ENCODE data around the gene FBN3.
A peak's percentile ranks its signal among the peaks of the same experiment; 100 is the strongest.

The FBN3 gene

GRCh38 chr19:8022275-8022674 is 127.1 kb downstream of the FBN3 start:
- Histone ChIP-seq H3K27ac (replicated peaks; ENCODE audit: low read length) (no peak overlapping the region), H2AFZ (ENCODE audit: low read length) (no peak overlapping the region), H2BK12ac (ENCODE audit: low read length) (peak overlapping the region; percentile 33), H2AK5ac (ENCODE audit: low read depth, low read length) (peak overlapping the region; percentile 14), H3K27me3 (ENCODE audit: control insufficient read depth in 3 of 3, insufficient read depth in 3 of 3, low read depth in 1 of 3, low read length in 3 of 3) (no peaks in the 10 kb centered on the region), H3K4me2 (ENCODE audit: insufficient read depth, low read length, poor library complexity, severe bottlenecking) (no peak overlapping the region), H3K9me3 (replicated peaks in 1 of 2; ENCODE audit: control insufficient read depth in 2 of 2, insufficient read depth in 1 of 2, low read depth in 1 of 2, low read length in 2 of 2) (no peaks in the 10 kb centered on the region), H2BK5ac (ENCODE audit: low read length) (no peak overlapping the region), H2BK120ac (ENCODE audit: low read depth, low read length) (no peak overlapping the region), H3K9ac (ENCODE audit: low read depth, low read length, poor library complexity) (no peak overlapping the region), H3K18ac (ENCODE audit: low read length) (peak overlapping the region; percentile 59), H3K23ac (ENCODE audit: low read depth, low read length, poor library complexity) (peak overlapping the region; percentile 25), H3K4ac (ENCODE audit: low read length) (no peak overlapping the region), H2BK15ac (ENCODE audit: low read length) (no peak overlapping the region), H4K91ac (ENCODE audit: low read depth, low read length, poor library complexity) (no peak overlapping the region), H3K36me3 (replicated peaks in 1 of 2; ENCODE audit: control insufficient read depth in 2 of 2, insufficient read depth in 2 of 2, low read length in 2 of 2) (no peaks in the 10 kb centered on the region), H3K79me1 (ENCODE audit: low read depth, low read length) (no peaks in the 10 kb centered on the region), H3K14ac (ENCODE audit: low read length) (no peak overlapping the region), H3K4me3 (ENCODE audit: low read length in 2 of 2) (no peak overlapping the region), H3K4me1 (ENCODE audit: control insufficient read depth in 2 of 2, insufficient read depth in 1 of 2, low read depth in 1 of 2, low read length in 2 of 2) (peaks cover 0 to under 1% of the 10 kb centered on the region in 2 donors), H4K8ac (ENCODE audit: low read depth, low read length) (no peak overlapping the region)
- WGBS, 2 donors (ENCODE audit: extremely low coverage in 2 of 2, insufficient read length in 2 of 2, insufficient replicate concordance in 1 of 2): no CpG with 5 or more reads among the region's 13 CpGs
- no peak for DNase-seq (ENCODE audit: low spot score)

GRCh38 chr19:8021374-8021773 is 128.0 kb downstream of the FBN3 start:
- WGBS, 2 donors (ENCODE audit: extremely low coverage in 2 of 2, insufficient read length in 2 of 2, insufficient replicate concordance in 1 of 2): no CpG with 5 or more reads among the region's 8 CpGs
- H3K4me2 ChIP-seq (ENCODE audit: insufficient read depth, low read length, poor library complexity, severe bottlenecking): no peak overlapping the region
- H3K9me3 ChIP-seq (replicated peaks in 1 of 2; ENCODE audit: control insufficient read depth in 2 of 2, insufficient read depth in 1 of 2, low read depth in 1 of 2, low read length in 2 of 2): no peaks in the 10 kb centered on the region
- no peak overlapping the region for H2BK5ac ChIP-seq (ENCODE audit: low read length)
- H3K18ac ChIP-seq (ENCODE audit: low read length): no peak overlapping the region
- no peaks in the 10 kb centered on the region for H3K79me1 ChIP-seq (ENCODE audit: low read depth, low read length)
- no peak overlapping the region for H2AFZ ChIP-seq (ENCODE audit: low read length)
- no peak overlapping the region for H2BK120ac ChIP-seq (ENCODE audit: low read depth, low read length)
- no peak overlapping the region for H2BK15ac ChIP-seq (ENCODE audit: low read length)
- no peak overlapping the region for H4K91ac ChIP-seq (ENCODE audit: low read depth, low read length, poor library complexity)
- no peak overlapping the region for H4K8ac ChIP-seq (ENCODE audit: low read depth, low read length)
- H3K27ac ChIP-seq (replicated peaks; ENCODE audit: low read length): no peak overlapping the region
- H3K4me1 ChIP-seq (ENCODE audit: control insufficient read depth in 2 of 2, insufficient read depth in 1 of 2, low read depth in 1 of 2, low read length in 2 of 2): no peaks in the 10 kb centered on the region
- H3K9ac ChIP-seq (ENCODE audit: low read depth, low read length, poor library complexity): no peak overlapping the region
- H3K4me3 ChIP-seq (ENCODE audit: low read length in 2 of 2): no peak overlapping the region
- no peak overlapping the region for H3K23ac ChIP-seq (ENCODE audit: low read depth, low read length, poor library complexity)
- H2AK5ac ChIP-seq (ENCODE audit: low read depth, low read length): no peak overlapping the region
- no peaks in the 10 kb centered on the region for H3K36me3 ChIP-seq (replicated peaks in 1 of 2; ENCODE audit: control insufficient read depth in 2 of 2, insufficient read depth in 2 of 2, low read length in 2 of 2)
- H3K14ac ChIP-seq (ENCODE audit: low read length): no peak overlapping the region
- no peak overlapping the region for H2BK12ac ChIP-seq (ENCODE audit: low read length)
- no peak overlapping the region for H3K4ac ChIP-seq (ENCODE audit: low read length)
- H3K27me3 ChIP-seq (ENCODE audit: control insufficient read depth in 3 of 3, insufficient read depth in 3 of 3, low read depth in 1 of 3, low read length in 3 of 3): no peaks in the 10 kb centered on the region
- no peak for DNase-seq (ENCODE audit: low spot score)

GRCh38 chr19:8020681-8021080 is 128.7 kb downstream of the FBN3 start:
- Histone ChIP-seq H2BK5ac (ENCODE audit: low read length) (no peak overlapping the region), H2BK12ac (ENCODE audit: low read length) (no peak overlapping the region), H3K23ac (ENCODE audit: low read depth, low read length, poor library complexity) (no peak overlapping the region), H2BK120ac (ENCODE audit: low read depth, low read length) (no peak overlapping the region), H3K79me1 (ENCODE audit: low read depth, low read length) (no peaks in the 10 kb centered on the region), H2AK5ac (ENCODE audit: low read depth, low read length) (no peak overlapping the region), H3K27ac (replicated peaks; ENCODE audit: low read length) (no peak overlapping the region), H4K91ac (ENCODE audit: low read depth, low read length, poor library complexity) (no peak overlapping the region), H3K4ac (ENCODE audit: low read length) (no peak overlapping the region), H2BK15ac (ENCODE audit: low read length) (no peak overlapping the region), H4K8ac (ENCODE audit: low read depth, low read length) (no peak overlapping the region), H3K36me3 (replicated peaks in 1 of 2; ENCODE audit: control insufficient read depth in 2 of 2, insufficient read depth in 2 of 2, low read length in 2 of 2) (no peaks in the 10 kb centered on the region), H3K9ac (ENCODE audit: low read depth, low read length, poor library complexity) (no peak overlapping the region), H3K4me1 (ENCODE audit: control insufficient read depth in 2 of 2, insufficient read depth in 1 of 2, low read depth in 1 of 2, low read length in 2 of 2) (no peaks in the 10 kb centered on the region), H3K27me3 (ENCODE audit: control insufficient read depth in 3 of 3, insufficient read depth in 3 of 3, low read depth in 1 of 3, low read length in 3 of 3) (no peaks in the 10 kb centered on the region), H3K14ac (ENCODE audit: low read length) (no peak overlapping the region), H3K4me2 (ENCODE audit: insufficient read depth, low read length, poor library complexity, severe bottlenecking) (no peak overlapping the region), H3K4me3 (ENCODE audit: low read length in 2 of 2) (no peak overlapping the region), H2AFZ (ENCODE audit: low read length) (no peak overlapping the region), H3K9me3 (replicated peaks in 1 of 2; ENCODE audit: control insufficient read depth in 2 of 2, insufficient read depth in 1 of 2, low read depth in 1 of 2, low read length in 2 of 2) (no peaks in the 10 kb centered on the region), H3K18ac (ENCODE audit: low read length) (no peak overlapping the region)
- WGBS, 2 donors (ENCODE audit: extremely low coverage in 2 of 2, insufficient read length in 2 of 2, insufficient replicate concordance in 1 of 2): no CpG with 5 or more reads among the region's 9 CpGs
- DNase-seq (ENCODE audit: low spot score): no peak

- H3K27ac ChIP-seq (replicated peaks; ENCODE audit: low read length): no peak overlapping the region
- no peak overlapping the region for H2AK5ac ChIP-seq (ENCODE audit: low read depth, low read length)
- no peak overlapping the region for H3K4ac ChIP-seq (ENCODE audit: low read length)
- no peak overlapping the region for H2BK5ac ChIP-seq (ENCODE audit: low read length)
- H3K4me2 ChIP-seq (ENCODE audit: insufficient read depth, low read length, poor library complexity, severe bottlenecking): no peak overlapping the region
- no peak overlapping the region for H3K14ac ChIP-seq (ENCODE audit: low read length)
- no peaks in the 10 kb centered on the region for H3K27me3 ChIP-seq (ENCODE audit: control insufficient read depth in 3 of 3, insufficient read depth in 3 of 3, low read depth in 1 of 3, low read length in 3 of 3)
- H3K9me3 ChIP-seq (replicated peaks in 1 of 2; ENCODE audit: control insufficient read depth in 2 of 2, insufficient read depth in 1 of 2, low read depth in 1 of 2, low read length in 2 of 2): no peaks in the 10 kb centered on the region
- no peak overlapping the region for H3K23ac ChIP-seq (ENCODE audit: low read depth, low read length, poor library complexity)
- no peak overlapping the region for H2BK12ac ChIP-seq (ENCODE audit: low read length)
- H3K79me1 ChIP-seq (ENCODE audit: low read depth, low read length): no peaks in the 10 kb centered on the region
- no peak overlapping the region for H3K4me3 ChIP-seq (ENCODE audit: low read length in 2 of 2)
- no peak overlapping the region for H4K8ac ChIP-seq (ENCODE audit: low read depth, low read length)
- H4K91ac ChIP-seq (ENCODE audit: low read depth, low read length, poor library complexity): no peak overlapping the region
- no peaks in the 10 kb centered on the region for H3K4me1 ChIP-seq (ENCODE audit: control insufficient read depth in 2 of 2, insufficient read depth in 1 of 2, low read depth in 1 of 2, low read length in 2 of 2)
- H2AFZ ChIP-seq (ENCODE audit: low read length): no peak overlapping the region
- WGBS, 2 donors (ENCODE audit: extremely low coverage in 2 of 2, insufficient read length in 2 of 2, insufficient replicate concordance in 1 of 2): no CpG with 5 or more reads among the region's 14 CpGs
- peaks cover 0 to 3% of the 10 kb centered on the region in 2 donors for H3K36me3 ChIP-seq (replicated peaks in 1 of 2; ENCODE audit: control insufficient read depth in 2 of 2, insufficient read depth in 2 of 2, low read length in 2 of 2)
- no peak overlapping the region for H2BK120ac ChIP-seq (ENCODE audit: low read depth, low read length)
- no peak overlapping the region for H2BK15ac ChIP-seq (ENCODE audit: low read length)
- no peak overlapping the region for H3K18ac ChIP-seq (ENCODE audit: low read length)
- DNase-seq (ENCODE audit: low spot score): no peak
- H3K9ac ChIP-seq (ENCODE audit: low read depth, low read length, poor library complexity): no peak overlapping the region
Measured at GRCh38 chr19:8017808-8018207, 131.6 kb downstream of the FBN3 start.

Measured in neuronal stem cell (in vitro differentiated cells).